Upper lobe of left lung (tissue), 4 donors: ENCODE results near the gene ZDHHC14.

Experiments
- CTCF ChIP-seq, 6 experiments: fragments of 450-650 bp in 4 of 6; fragments of 200-600 bp in 2 of 6; sonication (generic) in 2 of 6; IDR thresholded peaks; one replicate each; pipeline ENCODE4 v1.5.1; 2016 to 2019; ENCODE audit warnings: antibody characterized with exemption in 6 of 6
- POLR2A ChIP-seq, 4 donors: fragments of 450-650 bp; IDR thresholded peaks; one replicate each; pipeline ENCODE4 v1.5.1; 2016 to 2017; ENCODE audit warnings: antibody characterized with exemption in 4 of 4, mild to moderate bottlenecking in 2 of 4

DNA sequence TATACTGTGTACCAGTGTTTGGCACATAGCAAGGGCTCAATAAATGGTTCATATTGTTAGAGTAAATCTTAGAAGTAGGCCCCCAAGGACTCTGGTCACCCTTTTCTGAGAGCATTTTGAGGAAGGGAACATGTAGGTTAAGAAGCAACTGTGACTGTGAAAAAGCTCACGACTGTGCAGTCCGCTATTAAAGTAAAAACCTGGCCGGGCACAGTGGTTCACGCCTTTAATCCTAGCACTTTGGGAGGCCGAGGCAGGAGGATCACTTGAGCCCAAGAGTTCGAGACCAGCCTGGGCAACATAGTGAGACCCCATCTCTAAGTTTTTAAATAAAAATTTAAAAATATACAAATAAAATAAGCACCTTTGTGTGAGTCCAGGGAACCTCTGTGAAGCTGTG is 5.0 kb downstream of the ZDHHC14 start:
- TF ChIP-seq POLR2A (IDR thresholded peaks at IDR 0.05), result no peak
- TF ChIP-seq CTCF (IDR thresholded peaks at IDR 0.05), result no peak
